Mesenchymal stem cell (in vitro differentiated cells and primary cell): ENCODE data around the gene TEAD1.

Experiments used
- DNase-seq: peaks from one replicate; pipeline ENCODE4 v3.0.0-alpha.2; 2013
- H2AFZ ChIP-seq: one replicate; pipeline ENCODE4 v1.6.1; 2013; ENCODE audit warnings: low read depth, mild to moderate bottlenecking, control low read depth, inconsistent platforms, low read length, moderate library complexity
- H2AK5ac ChIP-seq: 2 replicates; pipeline ENCODE4 v1.6.1; 2013; ENCODE audit warnings: low read length, moderate library complexity, mild to moderate bottlenecking, inconsistent platforms; ENCODE audit not compliant: severe bottlenecking
- H2BK120ac ChIP-seq: one replicate; pipeline ENCODE4 v1.6.1; 2013; ENCODE audit warnings: low read depth, mild to moderate bottlenecking, inconsistent platforms, low read length, moderate library complexity
- H2BK12ac ChIP-seq, 2 experiments: one replicate each; pipeline ENCODE4 v1.6.1; 2013; ENCODE audit warnings: inconsistent platforms in 2 of 2, low read length in 2 of 2, mild to moderate bottlenecking in 2 of 2, moderate library complexity in 2 of 2, control low read depth in 1 of 2
- H2BK15ac ChIP-seq: one replicate; pipeline ENCODE4 v1.6.1; 2013; ENCODE audit warnings: mild to moderate bottlenecking, low read depth, inconsistent platforms; ENCODE audit not compliant: poor library complexity, severe bottlenecking
- H2BK5ac ChIP-seq: 2 replicates; pipeline ENCODE4 v1.6.1; 2013; ENCODE audit warnings: low read depth, mild to moderate bottlenecking, low read length, control low read depth, inconsistent platforms; ENCODE audit not compliant: poor library complexity, severe bottlenecking
- H3K14ac ChIP-seq, 2 experiments: one replicate each; pipeline ENCODE4 v1.6.1; 2013; ENCODE audit warnings: inconsistent platforms in 2 of 2, low read length in 2 of 2, control low read depth in 1 of 2, mild to moderate bottlenecking in 1 of 2, moderate library complexity in 1 of 2
- H3K18ac ChIP-seq, 2 experiments: one replicate each; pipeline ENCODE4 v1.6.1; 2013; ENCODE audit warnings: inconsistent platforms in 2 of 2, low read length in 2 of 2, control low read depth in 1 of 2, low read depth in 1 of 2, mild to moderate bottlenecking in 1 of 2
- H3K23ac ChIP-seq, 2 experiments: one replicate each; pipeline ENCODE4 v1.6.1; 2013; ENCODE audit warnings: inconsistent platforms in 2 of 2, low read length in 2 of 2, mild to moderate bottlenecking in 2 of 2, moderate library complexity in 2 of 2, control low read depth in 1 of 2
- H3K27ac ChIP-seq: 2 replicates; pipeline ENCODE4 v1.5.1; 2013; ENCODE audit warnings: mild to moderate bottlenecking, moderate library complexity, low read length, control low read depth, inconsistent platforms; ENCODE audit not compliant: poor library complexity, severe bottlenecking
- H3K27me3 ChIP-seq, 2 experiments: 2 replicates each; pipeline versions ENCODE4 v1.6.1 to v1.7.0; 2013; ENCODE audit warnings: low read length in 2 of 2, mild to moderate bottlenecking in 2 of 2, moderate library complexity in 2 of 2, control low read depth in 1 of 2, inconsistent platforms in 1 of 2; ENCODE audit not compliant: control insufficient read depth in 1 of 2, insufficient read depth in 1 of 2
- H3K36me3 ChIP-seq, 2 experiments: 2 replicates each; pipeline versions ENCODE4 v1.6.1 to v1.7.0; 2013; ENCODE audit warnings: low read length in 2 of 2, control low read depth in 1 of 2, inconsistent platforms in 1 of 2, low read depth in 1 of 2, mild to moderate bottlenecking in 1 of 2; ENCODE audit not compliant: insufficient read depth in 2 of 2, control insufficient read depth in 1 of 2
- H3K4ac ChIP-seq, 2 experiments: one replicate each; pipeline ENCODE4 v1.6.1; 2013; ENCODE audit warnings: inconsistent platforms in 2 of 2, low read length in 2 of 2, mild to moderate bottlenecking in 2 of 2, moderate library complexity in 2 of 2, control low read depth in 1 of 2, low read depth in 1 of 2
- H3K4me1 ChIP-seq: 2 replicates; pipeline ENCODE4 v1.6.1; 2013; ENCODE audit warnings: low read depth, low read length, control low read depth; ENCODE audit not compliant: control insufficient read depth, insufficient read depth
- H3K4me2 ChIP-seq: 2 replicates; pipeline ENCODE4 v1.6.1; 2013; ENCODE audit warnings: low read length, mild to moderate bottlenecking, inconsistent platforms; ENCODE audit not compliant: poor library complexity, severe bottlenecking
- H3K4me3 ChIP-seq, 2 experiments: 2 replicates each; pipeline versions ENCODE4 v1.5.1 to v1.7.0; 2013; ENCODE audit warnings: low read length in 2 of 2, mild to moderate bottlenecking in 2 of 2, control low read depth in 1 of 2, low read depth in 1 of 2; ENCODE audit not compliant: insufficient read depth in 1 of 2
- H3K79me1 ChIP-seq: replicated peaks from 2 replicates; pipeline ENCODE4 v1.6.1; 2013; ENCODE audit warnings: mild to moderate bottlenecking, control low read depth, low read length, inconsistent platforms; ENCODE audit not compliant: poor library complexity, severe bottlenecking
- H3K9ac ChIP-seq: 2 replicates; pipeline ENCODE4 v1.7.0; 2013; ENCODE audit warnings: mild to moderate bottlenecking, low read length, moderate library complexity
- H3K9me3 ChIP-seq: 2 replicates; pipeline ENCODE4 v1.7.0; 2013; ENCODE audit warnings: mild to moderate bottlenecking, low read length; ENCODE audit not compliant: control insufficient read depth
- H4K8ac ChIP-seq: one replicate; pipeline ENCODE4 v1.6.1; 2013; ENCODE audit warnings: inconsistent platforms, mild to moderate bottlenecking, low read length, moderate library complexity
- H4K91ac ChIP-seq: one replicate; pipeline ENCODE4 v1.6.1; 2013; ENCODE audit warnings: mild to moderate bottlenecking, low read length, inconsistent platforms
- WGBS: methylation state at CpG from one replicate; pipeline ENCODE4 v1.1.7; 2013; ENCODE audit warnings: mixed read lengths; 5-methylcytosine and 5-hydroxymethylcytosine counted together

Gene TEAD1

DNA sequence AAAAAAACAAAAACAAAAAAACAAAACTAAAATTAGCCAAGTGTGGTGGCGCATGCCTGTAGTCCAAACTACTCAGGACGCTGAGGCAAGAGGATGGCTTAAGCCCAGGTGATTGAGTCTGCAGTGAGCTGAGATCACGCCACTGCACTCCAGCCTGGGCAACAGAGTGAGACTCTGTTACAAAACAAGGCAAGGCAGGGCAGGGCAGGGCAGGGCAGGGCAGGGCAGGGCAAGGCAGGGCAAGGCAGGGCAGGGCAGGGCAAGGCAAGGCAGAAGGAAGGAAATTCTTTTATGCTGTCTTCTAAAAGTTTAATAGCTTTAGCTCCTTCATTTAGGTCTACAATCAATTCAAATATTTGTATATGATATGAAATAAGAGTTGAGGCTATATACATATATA, 284.8 kb downstream of the TEAD1 start:
- no peak overlapping the region for H2BK5ac ChIP-seq
- no peak for DNase-seq
- H3K4me1 ChIP-seq = no peaks in the 10 kb centered on the region
- no peak overlapping the region for H3K14ac ChIP-seq
- H3K79me1 ChIP-seq = no peaks in the 10 kb centered on the region
- H3K4me2 ChIP-seq = no peak overlapping the region
- H3K4ac ChIP-seq = no peak overlapping the region
- H2BK120ac ChIP-seq = no peak overlapping the region
- no peak overlapping the region for H4K8ac ChIP-seq
- H3K9ac ChIP-seq = no peak overlapping the region
- no peak overlapping the region for H3K18ac ChIP-seq
- no peak overlapping the region for H3K23ac ChIP-seq
- H2BK15ac ChIP-seq = no peak overlapping the region
- H4K91ac ChIP-seq = no peak overlapping the region
- peaks cover 0 to 13% of the 10 kb centered on the region in 2 experiments for H3K27me3 ChIP-seq
- H3K9me3 ChIP-seq = no peaks in the 10 kb centered on the region
- H2AK5ac ChIP-seq = no peak overlapping the region
- H2AFZ ChIP-seq = no peak overlapping the region
- H3K4me3 ChIP-seq = no peak overlapping the region
- H3K36me3 ChIP-seq = no peaks in the 10 kb centered on the region
- 67% methylated on average over 3 of the region's 3 CpGs for WGBS
- H2BK12ac ChIP-seq = no peak overlapping the region
- H3K27ac ChIP-seq = no peak overlapping the region

DNA sequence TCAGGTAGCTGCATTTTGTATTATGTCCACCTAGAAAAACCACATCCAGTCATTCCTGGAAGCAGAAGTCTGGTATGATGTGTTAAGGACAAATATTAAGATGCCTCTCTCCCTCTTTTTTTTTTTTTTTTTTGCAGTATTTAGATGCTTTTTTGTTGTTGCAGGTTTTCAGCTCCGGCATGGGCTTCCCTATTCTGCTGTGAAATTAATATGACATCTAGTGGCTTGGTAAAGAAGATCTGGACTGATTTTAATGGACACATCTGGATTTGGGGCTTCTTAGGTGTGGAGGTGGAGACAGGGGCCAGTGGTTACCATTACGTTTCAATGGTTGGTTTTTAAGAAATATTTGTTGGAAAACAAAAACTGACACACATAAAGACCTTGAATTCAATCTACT, 287.4 kb downstream of the TEAD1 start:
- Histone ChIP-seq H3K27me3 (peaks cover 0 to 25% of the 10 kb centered on the region in 2 experiments), H2BK120ac (no peak overlapping the region), H3K4me3 (no peak overlapping the region), H3K27ac (no peak overlapping the region), H2AK5ac (no peak overlapping the region), H3K18ac (no peak overlapping the region), H2AFZ (no peak overlapping the region), H3K4me1 (peaks cover 2% of the 10 kb centered on the region), H2BK15ac (no peak overlapping the region), H4K8ac (no peak overlapping the region), H3K9ac (no peak overlapping the region), H2BK12ac (no peak overlapping the region), H2BK5ac (no peak overlapping the region), H3K9me3 (no peaks in the 10 kb centered on the region), H3K4me2 (no peak overlapping the region), H3K4ac (no peak overlapping the region), H3K79me1 (no peaks in the 10 kb centered on the region), H3K14ac (no peak overlapping the region), H3K36me3 (no peaks in the 10 kb centered on the region), H3K23ac (no peak overlapping the region), H4K91ac (no peak overlapping the region)
- 87% methylated on average over 1 of the region's 2 CpGs for WGBS
- no peak for DNase-seq

DNA sequence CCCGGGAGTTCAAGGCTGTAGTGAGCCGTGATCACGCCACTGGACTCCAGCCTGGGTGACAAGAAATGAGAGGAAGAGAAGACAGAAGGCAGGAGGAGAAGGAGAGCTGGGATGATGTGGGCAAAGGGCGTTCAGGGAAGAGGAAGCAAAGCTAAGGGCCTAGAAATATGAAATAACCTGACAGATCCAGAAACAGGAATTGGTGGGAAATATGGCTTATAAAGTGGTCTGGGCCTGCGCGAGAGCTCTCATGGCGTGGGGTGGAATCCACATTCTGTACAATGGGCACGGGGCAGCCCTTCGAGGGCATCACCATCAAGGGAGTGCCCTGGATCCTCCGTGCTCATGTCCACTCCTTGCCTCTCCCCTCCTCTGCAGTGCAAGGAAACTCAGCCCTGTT, 288.1 kb downstream of the TEAD1 start:
- WGBS = 92% methylated on average over 10 of the region's 10 CpGs
- no peak overlapping the region for H4K8ac ChIP-seq
- no peak overlapping the region for H3K14ac ChIP-seq
- H3K4me3 ChIP-seq = no peak overlapping the region
- no peak overlapping the region for H3K23ac ChIP-seq
- no peak overlapping the region for H3K4me2 ChIP-seq
- peaks cover 0 to 31% of the 10 kb centered on the region in 2 experiments for H3K27me3 ChIP-seq
- no peak overlapping the region for H2BK120ac ChIP-seq
- no peak overlapping the region for H2BK5ac ChIP-seq
- no peaks in the 10 kb centered on the region for H3K79me1 ChIP-seq
- no peak overlapping the region for H2AFZ ChIP-seq
- no peak overlapping the region for H3K9ac ChIP-seq
- H3K18ac ChIP-seq = no peak overlapping the region
- H3K4ac ChIP-seq = no peak overlapping the region
- no peaks in the 10 kb centered on the region for H3K9me3 ChIP-seq
- H3K36me3 ChIP-seq = no peaks in the 10 kb centered on the region
- peaks cover 5% of the 10 kb centered on the region for H3K4me1 ChIP-seq
- no peak for DNase-seq
- no peak overlapping the region for H2BK12ac ChIP-seq
- no peak overlapping the region for H4K91ac ChIP-seq
- H2AK5ac ChIP-seq = no peak overlapping the region
- no peak overlapping the region for H2BK15ac ChIP-seq
- no peak overlapping the region for H3K27ac ChIP-seq

DNA sequence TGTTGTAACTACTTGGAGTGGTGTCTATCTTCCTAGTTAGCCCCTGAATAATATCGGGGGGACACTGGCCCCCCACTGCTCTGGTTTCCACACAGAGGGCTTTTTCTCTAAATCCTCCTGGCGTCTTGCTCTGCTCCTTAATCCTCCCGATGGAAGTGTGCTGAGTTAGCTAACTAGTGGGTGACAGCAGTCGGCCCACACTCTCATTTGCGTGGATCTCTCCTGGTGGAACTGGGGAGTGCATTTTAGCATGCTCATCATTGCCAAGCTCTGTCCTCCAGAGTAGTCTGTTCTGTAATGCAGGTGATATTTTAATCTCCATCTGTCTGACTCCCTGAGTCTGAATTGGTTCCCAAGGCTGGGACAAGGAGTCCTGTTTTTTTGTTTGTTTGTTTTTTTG, 288.8 kb downstream of the TEAD1 start:
- no peak overlapping the region for H2AFZ ChIP-seq
- no peaks in the 10 kb centered on the region for H3K79me1 ChIP-seq
- no peak for DNase-seq
- H3K27me3 ChIP-seq = peaks cover 0 to 36% of the 10 kb centered on the region in 2 experiments
- H2AK5ac ChIP-seq = peak overlapping the region; percentile 91
- H3K36me3 ChIP-seq = no peaks in the 10 kb centered on the region
- no peak overlapping the region for H2BK5ac ChIP-seq
- no peaks in the 10 kb centered on the region for H3K9me3 ChIP-seq
- H3K4me1 ChIP-seq = peaks cover 5% of the 10 kb centered on the region
- no peak overlapping the region for H2BK12ac ChIP-seq
- H3K4me3 ChIP-seq = no peak overlapping the region
- H2BK120ac ChIP-seq = no peak overlapping the region
- H3K4ac ChIP-seq = no peak overlapping the region
- H3K27ac ChIP-seq = no peak overlapping the region
- no peak overlapping the region for H3K14ac ChIP-seq
- no peak overlapping the region for H4K91ac ChIP-seq
- WGBS = 95% methylated on average over 5 of the region's 5 CpGs
- no peak overlapping the region for H2BK15ac ChIP-seq
- H4K8ac ChIP-seq = no peak overlapping the region
- H3K4me2 ChIP-seq = no peak overlapping the region
- no peak overlapping the region for H3K9ac ChIP-seq
- no peak overlapping the region for H3K18ac ChIP-seq
- H3K23ac ChIP-seq = no peak overlapping the region
